ENCODE results near the gene FADD. TPM values are rescaled to one million over a fixed set of nuclear protein-coding genes. Genes with fewer than 3 reads are reported as not detected.

Gene FADD
- total RNA-seq, 2 experiments from 2014 or later, result 37.7 to 38.8 TPM

DNA sequence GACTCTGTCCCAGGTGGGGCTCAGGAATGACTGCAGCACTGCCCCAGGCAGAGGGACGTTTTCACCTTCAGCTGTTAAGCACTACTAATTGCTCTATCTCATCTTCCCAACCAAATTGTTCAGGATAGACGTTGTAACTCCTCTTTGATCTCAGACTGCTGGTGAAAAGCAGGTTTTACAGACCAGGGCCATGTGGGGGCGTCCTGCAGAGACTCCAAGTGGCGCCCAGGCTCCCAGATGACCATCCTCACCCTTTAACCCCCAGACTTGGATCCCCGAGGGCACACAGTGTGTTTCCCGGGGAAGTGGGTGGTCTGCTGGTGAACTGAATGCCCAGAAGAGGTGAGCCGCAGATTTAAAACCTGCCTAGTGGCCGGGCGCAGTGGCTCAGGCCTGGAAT, 23.9 kb downstream of the FADD start:
- ChIA-PET CTCF (no interaction called here), POLR2A (no interaction called here)

DNA sequence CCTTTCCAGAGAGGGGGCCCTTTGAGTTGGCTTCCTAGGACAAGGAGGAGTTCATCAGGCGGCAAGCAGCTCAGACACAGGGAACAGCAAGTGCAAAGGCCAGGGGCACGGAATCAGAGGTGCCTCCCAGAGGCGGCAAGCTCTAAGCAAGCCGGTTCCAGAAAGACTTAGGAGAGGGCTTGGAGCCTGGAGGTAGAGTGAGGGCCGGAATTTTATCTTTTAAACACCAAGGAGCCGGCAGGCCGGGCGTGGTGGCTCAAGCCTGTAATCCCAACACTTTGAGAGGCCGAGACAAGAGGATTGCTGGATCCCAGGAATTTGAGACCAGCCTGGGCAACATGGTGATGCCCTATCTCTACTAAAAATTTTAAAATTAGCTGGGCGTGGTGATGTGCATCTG, 26.6 kb downstream of the FADD start:
- ChIA-PET CTCF (no interaction called here), POLR2A (no interaction called here)

DNA sequence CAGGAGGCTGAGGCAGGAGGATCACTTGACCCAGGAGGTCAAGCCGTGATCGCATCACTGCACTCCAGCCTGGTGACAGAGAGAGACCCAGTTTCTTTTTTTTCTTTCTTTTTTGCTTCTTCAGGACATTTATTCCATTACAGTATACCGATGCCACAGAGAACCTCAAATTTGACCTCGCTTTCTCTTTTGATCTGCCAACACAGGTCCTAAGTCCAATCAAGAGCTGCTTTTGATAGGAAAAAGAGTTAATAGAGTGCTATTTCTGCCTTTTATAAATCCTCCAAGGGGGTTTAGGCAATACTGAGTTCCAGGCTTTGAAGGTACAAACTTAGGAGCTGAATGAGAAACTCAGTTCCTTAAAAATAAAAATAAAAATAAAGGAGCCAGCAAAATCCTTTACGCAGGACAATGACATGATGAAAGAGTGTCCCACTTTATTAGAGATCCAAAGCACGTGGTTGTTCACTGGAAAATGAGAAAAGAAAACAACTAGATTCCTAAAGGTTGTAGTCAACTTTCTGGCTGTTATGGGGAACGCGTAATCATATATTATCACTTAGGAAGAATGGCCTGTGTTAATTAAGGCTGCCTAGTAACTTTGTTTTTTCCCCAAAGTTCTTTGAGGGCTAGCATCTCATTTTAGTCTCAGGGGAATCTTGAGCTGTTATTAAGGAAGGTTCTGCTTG, 27.2 kb downstream of the FADD start:
- CTCF ChIA-PET, result no interaction called here
- POLR2A ChIA-PET, result no interaction called here

DNA sequence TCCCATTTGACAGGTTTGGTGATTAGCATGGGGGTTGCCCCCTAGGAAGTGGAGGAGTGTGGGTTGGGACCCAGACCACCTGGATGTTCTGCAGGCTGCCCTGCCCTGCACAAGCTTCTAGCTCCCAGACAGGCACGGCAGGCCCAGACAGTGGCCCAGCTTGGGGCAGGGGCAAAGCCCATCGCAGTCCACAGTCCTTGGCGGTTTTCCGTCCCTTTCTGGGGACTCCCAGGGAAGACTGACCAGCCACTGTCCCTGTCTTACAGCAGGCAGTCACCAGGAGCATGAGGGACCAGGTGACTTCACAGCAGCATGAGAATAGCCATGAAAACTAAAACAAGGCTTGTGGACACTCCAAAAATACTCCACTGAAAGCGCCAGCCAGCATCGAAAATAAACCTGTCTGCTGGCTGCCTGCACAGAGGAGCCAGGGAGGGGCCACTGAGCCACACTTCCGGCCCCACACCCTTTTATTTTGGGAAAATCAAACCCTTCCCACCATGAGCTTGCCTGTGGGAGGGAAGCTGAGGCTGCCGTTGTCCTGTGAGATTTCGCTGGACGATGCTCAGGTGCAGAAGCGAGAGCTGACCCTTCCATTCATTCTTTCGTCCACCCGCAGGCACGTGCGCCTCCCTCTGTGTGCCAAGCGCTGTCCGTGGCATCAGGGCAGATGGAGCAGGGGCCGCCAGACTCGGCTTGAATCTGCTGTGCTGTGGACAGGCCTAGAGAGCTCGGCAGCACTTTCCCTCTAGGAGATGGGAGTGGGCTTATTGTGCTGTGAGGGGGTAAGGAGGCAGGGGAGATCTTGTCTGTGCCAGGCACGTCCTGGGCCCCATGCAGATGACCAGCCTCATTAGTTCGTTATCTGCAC, 28.0 kb downstream of the FADD start:
- CTCF ChIA-PET, result no interaction called here
- POLR2A ChIA-PET, result no interaction called here

DNA sequence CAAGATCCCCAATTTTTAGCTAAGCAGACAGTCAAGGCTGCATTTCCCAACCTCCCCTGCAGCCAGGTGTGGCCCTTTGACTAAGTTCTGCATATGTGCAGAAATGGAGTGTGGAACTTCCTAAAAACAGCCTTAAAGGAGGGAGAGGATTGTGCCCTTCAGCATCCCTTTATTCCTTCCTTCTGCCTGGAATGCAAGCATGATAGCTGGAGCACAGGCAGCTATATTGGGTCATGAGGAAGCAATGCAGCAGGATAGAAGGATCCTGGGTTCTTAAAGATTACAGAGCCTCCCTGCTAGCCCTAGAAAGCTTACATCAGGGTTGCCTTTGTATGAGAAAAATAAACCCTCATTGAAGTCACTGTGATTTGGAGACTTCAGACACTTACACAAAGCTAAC, 29.9 kb downstream of the FADD start:
- CTCF ChIA-PET, result no interaction called here
- POLR2A ChIA-PET, result interaction anchor here (0.5 kb wide), 1 partner anchor 21 kb away, joined by 3 read pairs; no protein-coding TSS in a partner anchor

DNA sequence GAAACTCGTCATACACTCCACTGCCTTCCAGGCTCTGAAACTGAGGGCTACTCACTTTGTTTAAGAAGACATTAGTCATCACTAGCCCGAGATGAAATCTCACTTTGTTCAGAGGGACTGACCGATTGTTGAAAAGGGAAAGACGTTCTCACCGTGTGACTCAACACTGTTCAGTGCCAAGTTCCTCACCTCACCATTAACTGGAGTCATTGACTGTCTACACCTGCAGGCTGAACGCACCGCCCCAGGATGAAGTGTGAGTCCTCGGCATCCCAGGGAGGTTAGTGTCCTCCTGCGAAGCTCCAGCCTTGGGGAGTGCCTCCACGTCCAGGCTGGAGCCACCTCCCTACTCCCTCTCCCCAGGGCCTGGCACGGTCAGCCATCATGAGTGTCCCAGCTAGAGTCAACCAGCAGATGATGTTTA, 30.4 kb downstream of the FADD start:
- ChIA-PET POLR2A (interaction anchor here (0.5 kb wide), 1 partner anchor 22 kb away, joined by 3 read pairs; no protein-coding TSS in a partner anchor), CTCF (no interaction called here)

DNA sequence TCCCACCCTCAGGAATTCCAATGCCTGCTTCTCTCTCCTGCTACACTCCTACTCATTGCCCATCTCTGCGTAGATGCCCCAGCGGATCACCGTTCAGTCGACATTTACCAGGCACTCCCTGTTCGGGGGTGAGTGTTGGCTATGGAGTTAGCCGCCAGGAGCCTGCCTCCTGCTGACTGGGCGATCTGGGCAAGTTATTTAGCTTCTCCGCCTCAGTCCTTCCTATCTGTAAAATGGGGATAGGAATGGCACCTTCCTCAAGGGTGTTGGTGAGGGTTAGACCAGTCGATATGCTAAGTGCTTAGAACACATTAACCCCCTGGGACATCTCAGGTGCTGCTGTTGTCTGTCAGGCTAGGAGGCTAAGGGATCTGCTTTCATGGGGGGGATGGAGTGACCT, 30.9 kb downstream of the FADD start:
- ChIA-PET CTCF (no interaction called here), POLR2A (no interaction called here)

DNA sequence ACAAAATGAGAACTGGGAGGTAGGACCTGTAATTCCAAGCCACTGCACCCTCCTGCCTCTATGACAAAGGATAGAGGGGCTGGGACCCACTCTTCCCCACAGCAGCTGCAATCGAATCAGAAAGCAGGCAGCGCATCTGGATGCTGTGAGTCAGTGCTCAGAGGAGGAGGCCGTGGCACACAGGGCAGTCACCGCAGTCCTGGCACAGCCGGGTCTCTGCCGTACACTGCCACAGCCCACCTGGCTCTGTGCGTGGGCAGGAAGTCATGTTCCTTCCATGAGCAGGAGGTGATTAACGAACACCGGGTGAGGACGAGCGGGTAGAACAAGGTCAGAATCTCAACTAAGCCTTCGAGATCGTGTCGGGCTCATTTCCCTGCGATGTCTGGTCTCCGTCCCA, 37.2 kb downstream of the FADD start:
- ChIA-PET POLR2A (no interaction called here), CTCF (no interaction called here)

DNA sequence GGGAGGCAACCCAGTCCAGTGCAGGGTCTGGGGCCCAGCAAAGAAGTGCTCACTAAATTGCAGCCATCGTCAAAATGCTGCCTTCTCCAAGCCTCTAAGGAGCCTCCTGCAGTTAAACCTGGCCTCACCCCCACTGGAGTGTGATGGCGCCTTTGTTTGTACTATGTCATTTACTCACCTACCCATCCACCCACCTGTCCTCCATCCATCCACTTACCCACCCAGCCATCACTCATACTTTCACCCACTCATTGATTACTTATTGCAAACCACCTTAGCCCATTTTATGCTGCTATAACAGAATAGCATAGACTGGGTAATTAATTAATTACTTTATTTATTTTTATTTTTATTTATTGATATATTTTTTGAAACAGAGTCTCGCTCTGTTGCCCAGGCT, 38.6 kb downstream of the FADD start:
- ChIA-PET CTCF (no interaction called here), POLR2A (no interaction called here)

DNA sequence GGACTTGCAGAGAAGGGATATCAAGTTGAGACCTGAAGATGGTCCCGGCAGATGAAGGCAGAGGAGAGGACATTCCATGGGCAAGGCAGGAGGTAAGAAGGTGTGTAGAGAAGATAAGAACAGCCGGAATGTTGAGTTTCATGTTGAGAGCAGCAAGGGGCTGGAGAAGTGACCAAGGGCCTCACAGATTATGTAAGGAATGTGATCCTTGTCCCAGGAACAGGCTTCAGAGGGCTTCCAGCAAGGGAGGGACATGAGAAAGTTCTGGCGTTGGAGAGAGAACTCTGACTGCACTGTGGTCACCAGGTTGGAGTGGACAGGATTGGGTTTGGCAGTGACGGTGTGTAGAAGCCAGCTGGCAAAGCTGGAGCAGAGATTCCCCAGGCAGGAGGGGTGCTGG, 39.8 kb downstream of the FADD start:
- ChIA-PET CTCF (no interaction called here), POLR2A (interaction anchor here (0.7 kb wide), 1 partner anchor 41 kb away, joined by 4 read pairs; no protein-coding TSS in a partner anchor)

DNA sequence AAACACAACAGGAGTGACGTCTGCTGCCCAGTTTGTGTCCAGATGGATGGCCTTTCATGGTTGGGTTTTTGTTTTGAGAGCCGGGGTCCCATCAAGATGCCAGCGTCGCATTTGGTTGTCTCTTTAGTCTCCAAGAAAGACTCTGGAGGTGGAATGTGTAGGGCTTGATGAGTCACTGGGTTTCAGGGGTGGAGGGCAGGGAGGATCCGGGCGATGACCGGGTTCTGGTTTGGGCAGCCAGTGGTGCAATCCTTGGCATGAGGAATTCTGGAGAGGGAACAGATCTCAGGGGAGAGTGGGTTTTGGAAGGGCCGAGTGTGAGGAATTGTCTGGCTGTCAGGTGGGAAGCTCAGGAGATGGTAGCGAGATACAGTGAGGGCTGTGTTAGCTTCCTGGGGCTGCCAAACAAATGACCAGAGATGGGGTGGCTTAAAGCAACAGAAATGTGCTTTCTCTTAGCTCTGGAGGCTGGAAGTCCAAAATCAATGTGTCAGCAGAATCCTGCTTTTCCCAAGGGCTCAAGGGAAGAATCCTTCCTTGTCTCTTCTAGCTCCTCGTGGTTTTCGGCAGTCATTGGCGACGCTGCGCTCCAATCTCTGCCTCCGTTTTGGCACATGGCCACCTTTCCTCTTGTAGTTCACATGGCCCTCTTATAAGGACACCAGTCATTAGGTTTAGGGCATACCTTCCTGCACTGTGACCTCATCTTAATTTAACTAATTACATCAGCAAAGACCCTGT, 41.0 kb downstream of the FADD start:
- POLR2A ChIA-PET, result interaction anchor here (0.7 kb wide), 1 partner anchor 43 kb away, joined by 4 read pairs; no protein-coding TSS in a partner anchor
- CTCF ChIA-PET, result no interaction called here

DNA sequence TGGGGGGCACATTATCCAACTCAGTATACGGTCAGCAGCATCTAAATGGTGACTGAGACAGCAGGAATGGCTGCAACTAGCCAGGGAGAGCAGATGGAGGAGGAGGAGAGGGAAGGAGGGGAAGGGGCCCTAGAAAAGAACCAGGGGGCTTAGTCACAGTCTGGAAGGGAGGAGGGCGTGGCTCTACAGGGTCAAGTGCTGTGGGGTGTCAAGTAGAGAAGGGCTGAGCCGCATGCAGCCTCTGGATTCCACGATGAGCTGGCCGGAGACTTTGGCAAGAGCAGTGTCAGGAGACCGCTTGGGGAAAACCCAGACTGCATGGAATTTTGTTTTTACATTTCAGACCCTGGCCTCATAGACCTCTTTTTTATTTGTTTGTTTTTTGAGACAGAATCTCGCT, 41.6 kb downstream of the FADD start:
- ChIA-PET CTCF (no interaction called here), POLR2A (no interaction called here)

DNA sequence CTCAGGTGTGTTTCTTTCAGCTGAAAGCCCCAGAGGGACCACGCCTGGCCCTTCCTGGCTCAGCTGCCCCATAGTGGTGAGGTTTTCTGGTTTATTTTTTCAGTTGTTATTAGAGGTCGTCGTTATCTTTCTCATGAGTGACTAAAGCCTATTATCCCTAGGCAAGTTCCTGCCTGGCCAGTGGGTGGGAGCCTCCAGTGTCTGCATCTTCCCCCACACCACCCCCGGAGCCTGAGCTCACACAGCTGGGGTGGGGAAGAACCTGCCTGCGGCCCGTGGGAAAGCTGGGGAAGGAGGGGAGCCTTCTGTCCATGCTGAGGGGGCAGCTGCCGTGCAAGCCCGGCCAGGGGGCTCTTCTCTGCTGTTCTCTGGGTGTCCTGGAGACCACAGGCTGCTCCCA, 43.1 kb downstream of the FADD start:
- CTCF ChIA-PET, result no interaction called here
- POLR2A ChIA-PET, result no interaction called here

DNA sequence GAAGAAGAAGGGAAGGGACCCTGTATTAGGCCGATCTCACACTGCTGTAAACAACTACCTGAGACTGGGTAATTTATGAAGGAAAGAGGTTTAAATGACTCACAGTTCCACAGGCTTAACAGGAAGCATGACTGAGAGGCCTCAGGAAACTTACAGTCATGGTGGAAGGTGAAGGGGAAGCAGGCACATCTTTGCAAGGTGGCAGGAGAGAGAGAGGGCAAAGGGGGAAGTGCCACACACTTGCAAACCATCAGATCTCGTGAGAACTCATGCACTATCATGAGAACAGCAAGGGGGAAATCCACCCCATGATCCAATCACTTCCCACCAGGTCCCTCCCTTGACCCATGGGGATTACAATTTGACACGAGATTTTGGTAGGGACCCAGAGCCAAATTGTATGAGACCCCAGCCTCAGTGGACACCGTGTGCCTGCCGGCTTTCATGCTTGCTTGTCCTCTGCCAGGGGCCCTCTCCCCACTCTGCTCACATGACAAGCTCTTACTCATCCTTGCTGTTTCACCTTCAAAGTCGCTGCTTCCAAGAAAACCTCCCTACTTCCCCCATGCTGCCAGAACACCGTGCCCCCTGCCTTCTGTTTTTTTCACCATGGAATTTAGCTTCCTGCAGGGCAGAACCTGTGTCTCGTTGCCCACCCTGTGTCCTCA, 44.1 kb downstream of the FADD start:
- ChIA-PET CTCF (no interaction called here), POLR2A (interaction anchor here (0.6 kb wide), 1 partner anchor 44 kb away, joined by 3 read pairs; no protein-coding TSS in a partner anchor)

DNA sequence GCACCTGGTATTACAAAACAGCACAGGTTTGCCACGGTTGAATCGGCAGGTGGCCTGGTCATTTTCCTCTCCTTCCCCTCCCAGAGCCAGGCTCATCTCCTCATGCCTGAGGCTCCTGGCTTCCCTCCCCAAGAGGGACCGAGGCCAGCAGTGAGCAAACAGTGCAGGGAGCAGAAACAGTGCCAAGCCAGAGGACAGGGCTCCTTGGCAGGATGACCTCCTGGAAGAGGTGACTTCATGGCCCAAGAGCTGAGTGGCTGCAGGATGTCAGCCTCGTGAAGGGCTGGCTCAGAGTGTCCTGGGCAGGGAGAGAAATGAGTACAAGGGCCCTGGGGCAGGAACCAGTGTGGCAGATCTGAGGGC, 44.6 kb downstream of the FADD start:
- POLR2A ChIA-PET, result no interaction called here
- CTCF ChIA-PET, result no interaction called here

DNA sequence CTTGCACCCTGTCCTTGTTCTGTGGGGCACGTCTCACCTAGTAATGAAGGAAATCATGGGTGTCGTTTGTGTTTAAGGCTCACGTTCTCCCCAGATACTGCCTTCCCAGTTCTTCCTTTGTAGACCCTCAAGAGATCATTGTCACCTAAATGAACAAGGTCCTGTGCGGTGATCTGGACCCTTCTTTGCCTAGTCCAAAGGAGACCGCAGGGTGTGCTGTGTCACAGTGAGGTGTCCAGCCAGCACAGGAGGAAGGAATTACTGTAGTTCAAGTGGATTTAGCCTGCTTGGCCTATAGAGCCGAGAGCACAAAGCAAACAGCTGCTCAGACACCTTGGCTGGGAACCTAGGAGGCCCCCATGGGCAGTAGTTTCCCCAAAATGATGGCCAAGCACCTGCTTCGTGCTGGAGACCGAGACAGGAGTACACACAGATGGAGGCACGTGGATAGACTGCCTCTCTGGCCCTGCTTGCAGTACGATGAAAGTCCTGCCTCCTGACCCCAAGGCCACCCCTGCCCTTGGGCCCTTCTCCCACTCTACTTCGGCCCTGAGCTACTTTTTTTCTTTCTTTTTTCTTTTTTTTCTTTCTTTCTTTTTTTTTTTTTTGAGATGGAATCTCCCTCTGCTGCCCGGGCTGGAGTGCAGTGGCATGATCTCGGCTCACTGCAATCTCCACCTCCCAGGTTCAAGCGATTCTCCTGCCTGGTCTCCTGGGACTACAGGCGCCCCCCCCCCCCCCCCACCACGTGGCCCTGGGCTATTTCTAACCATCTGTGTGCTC, 48.0 kb downstream of the FADD start:
- ChIA-PET POLR2A (no interaction called here), CTCF (no interaction called here)

DNA sequence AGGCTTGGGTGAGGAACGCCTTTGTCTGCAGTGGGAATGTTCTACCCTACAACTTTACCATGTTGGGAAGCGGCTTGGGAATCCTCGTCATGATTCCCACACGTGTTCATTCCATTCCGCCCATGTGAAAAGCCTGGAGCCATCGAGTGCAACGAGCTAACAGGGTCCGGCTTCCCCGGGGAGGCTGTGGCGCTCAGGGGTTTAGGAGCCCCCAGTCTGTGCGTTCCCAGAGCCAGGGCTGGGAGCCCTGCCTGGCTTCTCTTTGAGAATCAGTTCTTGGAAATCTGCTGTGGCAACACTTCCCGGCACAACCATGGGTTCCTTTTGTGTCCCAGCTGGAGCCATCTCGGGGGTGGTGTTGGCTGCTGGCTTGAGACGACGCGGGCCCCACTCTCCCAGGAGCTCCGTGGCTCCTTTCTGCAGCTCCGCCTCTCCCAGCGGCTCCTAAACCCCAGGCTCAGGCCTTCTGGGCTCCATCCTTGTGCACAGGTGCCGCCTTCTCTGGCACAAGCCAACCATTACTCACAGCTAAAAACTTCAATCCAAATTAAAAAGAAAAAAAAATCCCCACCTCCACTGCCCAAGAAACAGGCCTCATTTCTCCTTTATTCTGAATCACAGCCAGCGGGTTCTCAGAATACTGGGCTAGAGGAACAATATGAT, 48.7 kb downstream of the FADD start:
- POLR2A ChIA-PET, result no interaction called here
- CTCF ChIA-PET, result no interaction called here

DNA sequence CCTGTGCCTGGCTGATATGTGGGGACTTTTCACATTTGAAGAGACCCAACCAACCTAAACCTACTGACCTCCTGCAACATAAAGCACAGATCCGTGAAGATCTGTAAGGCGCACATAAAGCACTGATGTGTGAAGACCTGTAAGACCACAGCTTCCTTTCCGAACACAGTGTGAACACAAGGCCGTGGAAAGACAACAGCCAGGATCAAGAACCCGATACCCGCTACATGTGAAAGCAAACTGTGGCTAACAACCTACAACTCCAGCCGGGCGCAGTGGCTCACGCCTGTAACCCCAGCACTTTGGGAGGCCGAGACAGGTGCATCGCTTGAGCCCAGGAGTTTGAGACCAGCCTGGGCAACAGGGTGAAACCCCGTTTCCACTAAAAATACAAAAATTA, 49.7 kb downstream of the FADD start:
- ChIA-PET POLR2A (no interaction called here), CTCF (interaction anchor here (0.6 kb wide), 1 partner anchor 1799 kb away, joined by 3 read pairs; no protein-coding TSS in a partner anchor)
